Measurements from ENCODE around the gene HMGB4.
A peak's percentile ranks its signal among the peaks of the same experiment; 100 is the strongest.

Gene HMGB4

GRCh38 chr1:33841494-33841893 is 22.4 kb upstream of the HMGB4 start:
- H3K4me3 ChIP-seq (ENCODE audit: control insufficient read depth, low read depth, low read length) = no peak overlapping the region
- no peak for TF ChIP-seq CTCF (IDR thresholded peaks at IDR 0.05; ENCODE audit: control insufficient read depth, insufficient read depth, low read depth, low read length, missing control alignments)
- DNase-seq (ENCODE audit: low read depth) = peak; percentile 20

GRCh38 chr1:33842348-33842747 is 21.5 kb upstream of the HMGB4 start:
- no peak overlapping the region for H3K4me3 ChIP-seq (ENCODE audit: control insufficient read depth, low read depth, low read length)
- TF ChIP-seq CTCF (IDR thresholded peaks at IDR 0.05; ENCODE audit: control insufficient read depth, insufficient read depth, low read depth, low read length, missing control alignments) = no peak
- no peak for DNase-seq (ENCODE audit: low read depth)

- no peak for TF ChIP-seq CTCF (IDR thresholded peaks at IDR 0.05; ENCODE audit: control insufficient read depth, insufficient read depth, low read depth, low read length, missing control alignments)
These were observed 19.7 kb upstream of the HMGB4 start for GRCh38 chr1:33844166-33844565.

GRCh38 chr1:33846861-33847260 is 17.0 kb upstream of the HMGB4 start:
- TF ChIP-seq CTCF (IDR thresholded peaks at IDR 0.05; ENCODE audit: control insufficient read depth, insufficient read depth, low read depth, low read length, missing control alignments) = no peak
- no peak for DNase-seq (ENCODE audit: low read depth)
- H3K4me3 ChIP-seq (ENCODE audit: control insufficient read depth, low read depth, low read length) = no peak overlapping the region

More at GRCh38 chr1:33844166-33844565, 19.7 kb upstream of the HMGB4 start:
- H3K4me3 ChIP-seq (ENCODE audit: control insufficient read depth, low read depth, low read length) = no peak overlapping the region
- no peak for DNase-seq (ENCODE audit: low read depth)

- H3K4me3 ChIP-seq (ENCODE audit: control insufficient read depth, low read depth, low read length) = no peak overlapping the region
- DNase-seq (ENCODE audit: low read depth) = peak; percentile 49
- no peak for TF ChIP-seq CTCF (IDR thresholded peaks at IDR 0.05; ENCODE audit: control insufficient read depth, insufficient read depth, low read depth, low read length, missing control alignments)
These were observed 15.5 kb upstream of the HMGB4 start for GRCh38 chr1:33848205-33848937.

- no peak for TF ChIP-seq CTCF (IDR thresholded peaks at IDR 0.05; ENCODE audit: control insufficient read depth, insufficient read depth, low read depth, low read length, missing control alignments)
- no peak overlapping the region for H3K4me3 ChIP-seq (ENCODE audit: control insufficient read depth, low read depth, low read length)
- no peak for DNase-seq (ENCODE audit: low read depth)
These were observed 14.7 kb upstream of the HMGB4 start for GRCh38 chr1:33849211-33849610.

Data from AG09309 (cell line).